WI38 (cell line): ENCODE data around the gene CDYL.

ENCODE experiments used
- H3K4me3 ChIP-seq: 2 replicates; pipeline ENCODE4 v1.5.1; 2011; ENCODE audit warnings: low read depth, mild to moderate bottlenecking, control low read depth, low read length
- CTCF ChIP-seq: IDR thresholded peaks from 2 replicates; pipeline ENCODE4 v1.5.1; 2012; ENCODE audit warnings: low read depth, mild to moderate bottlenecking, control low read depth, low read length

CDYL gene

DNA sequence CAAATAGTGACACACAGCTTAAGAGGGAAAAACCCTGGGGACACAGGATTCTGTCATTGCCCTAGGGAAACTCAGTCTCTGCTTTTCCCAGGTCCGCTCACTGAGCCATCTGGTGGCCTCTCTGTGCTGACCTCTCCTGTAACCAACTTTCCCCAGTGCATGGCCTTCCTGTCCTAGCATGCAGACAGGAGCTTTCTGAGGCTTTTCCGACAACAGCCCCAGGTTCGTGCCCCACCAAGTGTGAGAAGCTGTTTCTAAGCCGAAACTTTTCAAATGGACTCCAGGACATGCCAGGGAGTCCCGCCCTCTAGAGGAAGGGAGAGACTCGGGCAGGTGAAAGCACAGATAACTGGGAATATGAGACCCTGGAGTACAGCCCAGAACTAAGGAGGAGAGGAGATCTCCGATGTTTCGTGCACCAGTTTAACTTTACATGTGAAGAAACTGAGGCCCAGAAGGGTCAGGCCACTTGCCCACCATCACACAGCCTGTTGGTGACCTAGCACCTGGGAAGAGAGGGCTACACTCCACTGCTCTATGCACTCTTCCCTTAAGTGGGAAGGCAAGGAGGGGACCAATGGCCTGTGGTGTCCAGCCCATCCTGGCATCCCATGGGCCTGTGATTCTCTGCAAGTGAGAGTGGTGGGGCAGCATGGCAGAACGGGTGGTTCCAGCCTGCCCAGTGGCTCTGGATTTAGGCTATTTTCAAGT, 181.5 kb downstream of the CDYL start:
- H3K4me3 ChIP-seq, result no peak overlapping the region
- TF ChIP-seq CTCF, result no peak

DNA sequence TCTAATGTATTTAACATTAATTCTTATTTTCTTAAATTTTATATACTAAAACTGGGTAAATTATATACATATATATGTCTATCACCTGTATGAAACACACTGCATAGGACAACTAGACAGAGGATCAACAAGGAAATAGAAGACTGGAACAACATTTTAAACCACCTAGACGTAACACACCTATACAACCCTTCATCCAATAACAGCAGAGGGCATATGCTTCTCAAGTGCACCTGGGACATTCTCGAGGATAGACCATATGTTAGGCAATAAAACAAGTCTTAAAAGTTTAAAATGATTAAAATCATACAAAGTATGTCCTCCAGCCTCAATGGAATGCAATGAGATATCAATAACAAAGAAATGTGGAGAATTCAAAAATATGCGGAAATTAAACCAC, 182.4 kb downstream of the CDYL start:
- no peak overlapping the region for H3K4me3 ChIP-seq
- no peak for TF ChIP-seq CTCF

- no peak for TF ChIP-seq CTCF
These were observed 185.3 kb downstream of the CDYL start for GRCh38 chr6:4961322-4962168.

DNA sequence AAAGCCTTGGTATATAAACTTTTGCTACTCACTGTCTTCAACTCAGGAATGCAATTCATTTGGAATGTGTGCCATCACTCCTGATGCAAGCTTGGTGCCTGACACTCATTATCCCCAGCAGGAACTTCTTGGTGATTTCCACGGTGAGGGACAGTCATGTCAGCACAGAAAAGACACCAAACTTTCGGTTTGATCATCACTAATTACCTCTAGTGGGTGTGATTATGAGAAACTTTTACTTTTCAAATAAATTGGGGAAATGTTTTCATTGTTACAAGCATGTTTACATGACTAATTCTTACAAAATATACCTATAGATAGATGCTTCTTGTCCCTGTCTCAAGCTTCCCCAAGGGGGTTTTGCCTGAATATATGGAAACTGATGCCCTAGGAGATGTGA, 186.7 kb downstream of the CDYL start:
- no peak for TF ChIP-seq CTCF
- no peak overlapping the region for H3K4me3 ChIP-seq

More at GRCh38 chr6:4961322-4962168, 185.3 kb downstream of the CDYL start:
- no peak overlapping the region for H3K4me3 ChIP-seq

DNA sequence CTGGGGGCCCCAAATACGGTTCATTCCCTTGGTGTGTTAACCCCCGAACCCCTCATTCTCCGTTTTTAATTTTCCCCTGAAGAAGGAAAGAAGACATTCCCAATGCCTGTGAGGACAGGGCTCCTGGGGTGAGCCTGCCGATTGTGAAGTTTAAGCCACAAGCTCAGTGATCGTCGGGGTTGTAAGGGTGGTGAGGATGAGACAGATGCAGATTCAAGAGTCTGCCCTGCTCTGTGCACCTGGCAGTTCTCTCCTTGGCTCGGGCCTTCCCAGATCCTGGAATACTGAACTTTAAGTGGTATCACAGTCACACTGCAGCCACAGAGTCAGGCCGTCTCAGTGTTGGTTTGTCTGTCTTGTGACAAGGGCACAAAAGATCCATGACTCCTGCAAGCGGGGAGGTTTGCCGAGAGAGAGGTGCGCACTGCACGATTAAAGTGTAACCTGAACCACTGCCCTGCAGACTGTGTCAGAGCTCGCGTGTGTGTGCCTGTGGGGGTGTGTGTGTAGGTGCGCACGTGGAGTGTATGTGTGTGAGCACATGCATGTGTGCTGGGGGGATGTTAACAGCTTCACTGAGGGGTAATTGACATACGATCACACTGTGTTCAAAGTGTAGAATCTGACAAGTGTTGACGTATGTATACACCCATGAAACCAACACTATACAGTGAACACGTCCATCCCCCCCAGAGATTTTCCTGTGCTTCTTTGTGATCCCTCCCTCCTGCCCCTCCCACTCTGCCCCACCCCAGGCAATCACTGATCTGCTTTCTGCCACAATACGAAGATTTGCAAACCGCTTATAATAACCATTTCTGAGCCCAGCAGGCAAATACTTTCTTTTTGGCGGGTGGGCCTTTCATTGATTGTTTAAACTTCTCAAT, 188.7 kb downstream of the CDYL start:
- TF ChIP-seq CTCF, result no peak
- H3K4me3 ChIP-seq, result no peak overlapping the region

DNA sequence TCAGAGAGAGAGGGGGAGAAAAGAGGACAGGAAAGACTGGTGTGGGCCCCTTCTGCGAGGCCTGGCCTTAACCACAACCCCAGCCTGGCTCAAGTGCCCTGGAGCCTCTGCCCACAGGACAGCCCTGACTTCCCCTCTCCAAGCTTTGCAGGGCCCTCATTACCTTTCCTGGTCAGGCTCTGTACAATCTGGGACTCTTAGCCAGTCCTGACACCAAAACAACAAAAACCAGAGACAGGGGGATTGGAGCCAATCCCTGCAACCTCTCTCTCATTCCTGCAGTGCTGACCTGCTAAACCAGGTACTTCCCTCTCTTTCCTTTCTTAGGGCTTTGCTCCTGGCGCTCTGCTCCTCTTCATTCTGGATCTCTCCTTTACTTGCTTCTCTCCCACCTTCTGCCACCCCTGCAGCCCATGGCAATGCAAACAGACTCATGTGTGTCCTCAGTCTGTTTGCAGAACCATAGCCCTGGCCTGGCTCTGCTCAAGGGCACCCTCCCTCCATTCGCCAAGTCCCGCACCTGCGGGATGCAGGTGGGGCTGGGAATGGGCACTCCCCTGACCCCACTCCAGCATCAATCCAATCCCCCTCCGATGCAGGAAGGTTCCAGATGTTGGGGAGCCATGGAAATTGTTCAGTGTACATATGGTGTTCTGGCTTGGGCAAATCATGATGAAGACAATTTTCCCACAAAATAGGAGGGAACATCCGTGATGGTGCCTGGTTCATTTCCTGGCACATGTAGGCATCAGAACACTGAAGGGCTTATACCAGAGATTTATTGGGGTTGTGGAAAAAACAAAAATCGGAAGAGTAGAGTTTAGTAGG, 189.6 kb downstream of the CDYL start:
- H3K4me3 ChIP-seq, result no peak overlapping the region
- TF ChIP-seq CTCF, result no peak
